ENCODE data around the gene IMMP2L. TPM values are rescaled to one million over a fixed set of nuclear protein-coding genes. Genes with fewer than 3 reads are reported as not detected.

IMMP2L gene
- total RNA-seq, 1 experiment from 2014 or later, result 13.6 TPM

GRCh38 chr7:111057066-111057465, 505.2 kb downstream of the IMMP2L start:
- Mint-ChIP-seq H3K36me3 (peaks cover 7% of the 10 kb centered on the region), H3K9me3 (peaks cover 14% of the 10 kb centered on the region), H3K27me3 (ENCODE audit: low read depth) (no peaks in the 10 kb centered on the region), H3K4me1 (peaks cover 21% of the 10 kb centered on the region), H3K27ac (no peak overlapping the region), H3K4me3 (no peak overlapping the region)
- ATAC-seq, result no peak
- ChIA-PET POLR2A (no interaction called here), CTCF (no interaction called here)
- TF ChIP-seq FOXJ3 (CRISPR knock-in tag; IDR thresholded peaks at IDR 0.05; ENCODE audit: borderline replicate concordance) (no peak), ZNF425 (CRISPR knock-in tag; conservative IDR thresholded peaks at IDR 0.05) (no peak), JAZF1 (CRISPR knock-in tag; IDR thresholded peaks at IDR 0.05) (no peak), HMGA2 (CRISPR knock-in tag; IDR thresholded peaks at IDR 0.05) (no peak), AFF4 (CRISPR knock-in tag; IDR thresholded peaks at IDR 0.05; ENCODE audit: borderline replicate concordance) (no peak), RELA (CRISPR knock-in tag; IDR thresholded peaks at IDR 0.05; ENCODE audit: borderline replicate concordance) (no peak), PRRX2 (CRISPR knock-in tag; IDR thresholded peaks at IDR 0.05) (no peak)
- TF ChIP-seq, protein P1, sequence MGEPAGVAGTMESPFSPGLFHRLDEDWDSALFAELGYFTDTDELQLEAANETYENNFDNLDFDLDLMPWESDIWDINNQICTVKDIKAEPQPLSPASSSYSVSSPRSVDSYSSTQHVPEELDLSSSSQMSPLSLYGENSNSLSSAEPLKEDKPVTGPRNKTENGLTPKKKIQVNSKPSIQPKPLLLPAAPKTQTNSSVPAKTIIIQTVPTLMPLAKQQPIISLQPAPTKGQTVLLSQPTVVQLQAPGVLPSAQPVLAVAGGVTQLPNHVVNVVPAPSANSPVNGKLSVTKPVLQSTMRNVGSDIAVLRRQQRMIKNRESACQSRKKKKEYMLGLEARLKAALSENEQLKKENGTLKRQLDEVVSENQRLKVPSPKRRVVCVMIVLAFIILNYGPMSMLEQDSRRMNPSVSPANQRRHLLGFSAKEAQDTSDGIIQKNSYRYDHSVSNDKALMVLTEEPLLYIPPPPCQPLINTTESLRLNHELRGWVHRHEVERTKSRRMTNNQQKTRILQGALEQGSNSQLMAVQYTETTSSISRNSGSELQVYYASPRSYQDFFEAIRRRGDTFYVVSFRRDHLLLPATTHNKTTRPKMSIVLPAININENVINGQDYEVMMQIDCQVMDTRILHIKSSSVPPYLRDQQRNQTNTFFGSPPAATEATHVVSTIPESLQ (CRISPR knock-in tag; IDR thresholded peaks at IDR 0.05), result no peak
- TF ChIP-seq, protein P2, sequence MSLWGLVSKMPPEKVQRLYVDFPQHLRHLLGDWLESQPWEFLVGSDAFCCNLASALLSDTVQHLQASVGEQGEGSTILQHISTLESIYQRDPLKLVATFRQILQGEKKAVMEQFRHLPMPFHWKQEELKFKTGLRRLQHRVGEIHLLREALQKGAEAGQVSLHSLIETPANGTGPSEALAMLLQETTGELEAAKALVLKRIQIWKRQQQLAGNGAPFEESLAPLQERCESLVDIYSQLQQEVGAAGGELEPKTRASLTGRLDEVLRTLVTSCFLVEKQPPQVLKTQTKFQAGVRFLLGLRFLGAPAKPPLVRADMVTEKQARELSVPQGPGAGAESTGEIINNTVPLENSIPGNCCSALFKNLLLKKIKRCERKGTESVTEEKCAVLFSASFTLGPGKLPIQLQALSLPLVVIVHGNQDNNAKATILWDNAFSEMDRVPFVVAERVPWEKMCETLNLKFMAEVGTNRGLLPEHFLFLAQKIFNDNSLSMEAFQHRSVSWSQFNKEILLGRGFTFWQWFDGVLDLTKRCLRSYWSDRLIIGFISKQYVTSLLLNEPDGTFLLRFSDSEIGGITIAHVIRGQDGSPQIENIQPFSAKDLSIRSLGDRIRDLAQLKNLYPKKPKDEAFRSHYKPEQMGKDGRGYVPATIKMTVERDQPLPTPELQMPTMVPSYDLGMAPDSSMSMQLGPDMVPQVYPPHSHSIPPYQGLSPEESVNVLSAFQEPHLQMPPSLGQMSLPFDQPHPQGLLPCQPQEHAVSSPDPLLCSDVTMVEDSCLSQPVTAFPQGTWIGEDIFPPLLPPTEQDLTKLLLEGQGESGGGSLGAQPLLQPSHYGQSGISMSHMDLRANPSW (CRISPR knock-in tag; conservative IDR thresholded peaks at IDR 0.05; ENCODE audit: low read depth), result no peak
- TF ChIP-seq, protein P3, sequence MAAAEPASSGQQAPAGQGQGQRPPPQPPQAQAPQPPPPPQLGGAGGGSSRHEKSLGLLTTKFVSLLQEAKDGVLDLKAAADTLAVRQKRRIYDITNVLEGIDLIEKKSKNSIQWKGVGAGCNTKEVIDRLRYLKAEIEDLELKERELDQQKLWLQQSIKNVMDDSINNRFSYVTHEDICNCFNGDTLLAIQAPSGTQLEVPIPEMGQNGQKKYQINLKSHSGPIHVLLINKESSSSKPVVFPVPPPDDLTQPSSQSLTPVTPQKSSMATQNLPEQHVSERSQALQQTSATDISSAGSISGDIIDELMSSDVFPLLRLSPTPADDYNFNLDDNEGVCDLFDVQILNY (CRISPR knock-in tag; IDR thresholded peaks at IDR 0.05), result no peak
- no peak for DNase-seq (ENCODE audit: low spot score)

GRCh38 chr7:111056371-111056770, 505.9 kb downstream of the IMMP2L start:
- ChIA-PET POLR2A (no interaction called here), CTCF (no interaction called here)
- no peak for ATAC-seq
- H3K4me1 Mint-ChIP-seq, result peaks cover 28% of the 10 kb centered on the region
- H3K36me3 Mint-ChIP-seq, result no peaks in the 10 kb centered on the region
- no peak for DNase-seq (ENCODE audit: low spot score)
- H3K27ac Mint-ChIP-seq, result no peak overlapping the region
- H3K9me3 Mint-ChIP-seq, result peaks cover 7% of the 10 kb centered on the region
- no peaks in the 10 kb centered on the region for H3K27me3 Mint-ChIP-seq (ENCODE audit: low read depth)
- no peak overlapping the region for H3K4me3 Mint-ChIP-seq
- TF ChIP-seq ESRRA (CRISPR knock-in tag; IDR thresholded peaks at IDR 0.05; ENCODE audit: borderline replicate concordance) (no peak), MYBL2 (CRISPR knock-in tag; IDR thresholded peaks at IDR 0.05) (no peak), ZNF671 (CRISPR knock-in tag; IDR thresholded peaks at IDR 0.05) (no peak), GABPB1 (CRISPR knock-in tag; IDR thresholded peaks at IDR 0.05) (no peak), GTF2I (CRISPR knock-in tag; conservative IDR thresholded peaks at IDR 0.05) (no peak), TEAD4 (CRISPR knock-in tag; IDR thresholded peaks at IDR 0.05) (no peak), ATF3 (CRISPR knock-in tag; conservative IDR thresholded peaks at IDR 0.05) (no peak), ELF4 (CRISPR knock-in tag; IDR thresholded peaks at IDR 0.05; ENCODE audit: low read depth) (no peak), TEAD1 (CRISPR knock-in tag; IDR thresholded peaks at IDR 0.05) (no peak)
- TF ChIP-seq, protein P1 (CRISPR knock-in tag; IDR thresholded peaks at IDR 0.05), result no peak
- TF ChIP-seq, protein P4, sequence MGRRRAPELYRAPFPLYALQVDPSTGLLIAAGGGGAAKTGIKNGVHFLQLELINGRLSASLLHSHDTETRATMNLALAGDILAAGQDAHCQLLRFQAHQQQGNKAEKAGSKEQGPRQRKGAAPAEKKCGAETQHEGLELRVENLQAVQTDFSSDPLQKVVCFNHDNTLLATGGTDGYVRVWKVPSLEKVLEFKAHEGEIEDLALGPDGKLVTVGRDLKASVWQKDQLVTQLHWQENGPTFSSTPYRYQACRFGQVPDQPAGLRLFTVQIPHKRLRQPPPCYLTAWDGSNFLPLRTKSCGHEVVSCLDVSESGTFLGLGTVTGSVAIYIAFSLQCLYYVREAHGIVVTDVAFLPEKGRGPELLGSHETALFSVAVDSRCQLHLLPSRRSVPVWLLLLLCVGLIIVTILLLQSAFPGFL (CRISPR knock-in tag; IDR thresholded peaks at IDR 0.05; ENCODE audit: borderline replicate concordance), result no peak

All from WTC11 (cell line).